Tibial artery (tissue), 4 donors: Measurements from ENCODE around the gene TPP1.

Experiments used
- DNase-seq, 2 donors: peaks; one replicate each; pipeline ENCODE4 v3.0.0-alpha.2; 2019
- H3K27ac ChIP-seq, 2 donors: fragments of 200-600 bp; sonication (generic) in 1 of 2; 1 replicate in 1 of 2; 2 replicates in 1 of 2; pipeline ENCODE4 v1.5.1; 2018 to 2019; ENCODE audit warnings: mild to moderate bottlenecking in 1 of 2
- H3K27me3 ChIP-seq, 2 donors: fragments of 200-600 bp; sonication (generic) in 1 of 2; one replicate each; pipeline versions ENCODE4 v1.5.1 to v1.6.0; 2016 to 2019
- H3K36me3 ChIP-seq, 3 donors: fragments of 200-600 bp; sonication (generic) in 2 of 3; one replicate each; pipeline ENCODE4 v1.5.1; 2016 to 2019; ENCODE audit warnings: mild to moderate bottlenecking in 2 of 3
- H3K4me1 ChIP-seq, 4 donors: fragments of 200-600 bp; sonication (generic) in 2 of 4; 1 replicate in 3 of 4; 2 replicates in 1 of 4; pipeline ENCODE4 v1.5.1; 2016 to 2019
- H3K4me3 ChIP-seq, 2 donors: fragments of 200-600 bp; sonication (generic) in 1 of 2; 1 replicate in 1 of 2; 2 replicates in 1 of 2; pipeline ENCODE4 v1.5.1; 2018 to 2019; ENCODE audit warnings: mild to moderate bottlenecking in 2 of 2
- H3K9me3 ChIP-seq, 3 donors: fragments of 200-600 bp; sonication (generic) in 1 of 3; one replicate each; pipeline ENCODE4 v1.5.1; 2016 to 2019
- intact Hi-C: fragments of 100-400 bp; cut with DNase I; formaldehyde crosslinking; loops from one replicate; pipeline ENCODE4 v1.15.0; 2023; ENCODE audit warnings: low total_unique reads
- TF ChIP-seq, protein P1 (sequence below), 2 experiments: fragments of 200-600 bp in 1 of 2; fragments of 450-650 bp in 1 of 2; IDR thresholded peaks; one replicate each; pipeline ENCODE4 v1.5.1; 2017 to 2019; ENCODE audit warnings: antibody characterized with exemption in 2 of 2, mild to moderate bottlenecking in 1 of 2, moderate library complexity in 1 of 2

The TPP1 gene

GRCh38 chr11:6604081-6604626, 15.1 kb downstream of the TPP1 start:
- Histone ChIP-seq H3K9me3 (no peaks in the 10 kb centered on the region), H3K27me3 (no peaks in the 10 kb centered on the region), H3K4me1 (peaks cover 4 to 72% (median 61%) of the 10 kb centered on the region in 4 donors), H3K27ac (peak overlapping the region; percentile 93 to 98), H3K4me3 (peak overlapping the region; percentile 83 to 96), H3K36me3 (peaks cover 36 to 43% (median 39%) of the 10 kb centered on the region in 3 donors)
- TF ChIP-seq, protein P1, sequence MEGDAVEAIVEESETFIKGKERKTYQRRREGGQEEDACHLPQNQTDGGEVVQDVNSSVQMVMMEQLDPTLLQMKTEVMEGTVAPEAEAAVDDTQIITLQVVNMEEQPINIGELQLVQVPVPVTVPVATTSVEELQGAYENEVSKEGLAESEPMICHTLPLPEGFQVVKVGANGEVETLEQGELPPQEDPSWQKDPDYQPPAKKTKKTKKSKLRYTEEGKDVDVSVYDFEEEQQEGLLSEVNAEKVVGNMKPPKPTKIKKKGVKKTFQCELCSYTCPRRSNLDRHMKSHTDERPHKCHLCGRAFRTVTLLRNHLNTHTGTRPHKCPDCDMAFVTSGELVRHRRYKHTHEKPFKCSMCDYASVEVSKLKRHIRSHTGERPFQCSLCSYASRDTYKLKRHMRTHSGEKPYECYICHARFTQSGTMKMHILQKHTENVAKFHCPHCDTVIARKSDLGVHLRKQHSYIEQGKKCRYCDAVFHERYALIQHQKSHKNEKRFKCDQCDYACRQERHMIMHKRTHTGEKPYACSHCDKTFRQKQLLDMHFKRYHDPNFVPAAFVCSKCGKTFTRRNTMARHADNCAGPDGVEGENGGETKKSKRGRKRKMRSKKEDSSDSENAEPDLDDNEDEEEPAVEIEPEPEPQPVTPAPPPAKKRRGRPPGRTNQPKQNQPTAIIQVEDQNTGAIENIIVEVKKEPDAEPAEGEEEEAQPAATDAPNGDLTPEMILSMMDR (IDR thresholded peaks at IDR 0.05), result peak; percentile 16 to 27
- DNase-seq, result peak; percentile 68 to 78
- intact Hi-C loops, result no loop called here

GRCh38 chr11:6603287-6604080, 15.7 kb downstream of the TPP1 start, which contains the start of the genes ILK and RRP8:
ILK (plus strand) TSS chr11:6603774; CDS start chr11:6604272, 498 bp downstream.
RRP8 (minus strand) TSS chr11:6603616; CDS start chr11:6603502, 114 bp downstream.
- Histone ChIP-seq H3K4me3 (peak within 1 kb of the TSS; percentile 83 to 96), H3K27ac (peak within 1 kb of the TSS; percentile 93 to 98), H3K36me3 (peaks cover 36 to 39% (median 37%) of the 10 kb centered on the region in 3 donors), H3K27me3 (no peaks in the 10 kb centered on the region), H3K9me3 (no peaks in the 10 kb centered on the region), H3K4me1 (peaks cover 4 to 71% (median 58%) of the 10 kb centered on the region in 4 donors)
- TF ChIP-seq, protein P1 (IDR thresholded peaks at IDR 0.05), result peak in 1 of 2 experiments; percentile 26
- DNase-seq, result peak; percentile 90 to 96
- intact Hi-C loops, result no loop called here

DNA sequence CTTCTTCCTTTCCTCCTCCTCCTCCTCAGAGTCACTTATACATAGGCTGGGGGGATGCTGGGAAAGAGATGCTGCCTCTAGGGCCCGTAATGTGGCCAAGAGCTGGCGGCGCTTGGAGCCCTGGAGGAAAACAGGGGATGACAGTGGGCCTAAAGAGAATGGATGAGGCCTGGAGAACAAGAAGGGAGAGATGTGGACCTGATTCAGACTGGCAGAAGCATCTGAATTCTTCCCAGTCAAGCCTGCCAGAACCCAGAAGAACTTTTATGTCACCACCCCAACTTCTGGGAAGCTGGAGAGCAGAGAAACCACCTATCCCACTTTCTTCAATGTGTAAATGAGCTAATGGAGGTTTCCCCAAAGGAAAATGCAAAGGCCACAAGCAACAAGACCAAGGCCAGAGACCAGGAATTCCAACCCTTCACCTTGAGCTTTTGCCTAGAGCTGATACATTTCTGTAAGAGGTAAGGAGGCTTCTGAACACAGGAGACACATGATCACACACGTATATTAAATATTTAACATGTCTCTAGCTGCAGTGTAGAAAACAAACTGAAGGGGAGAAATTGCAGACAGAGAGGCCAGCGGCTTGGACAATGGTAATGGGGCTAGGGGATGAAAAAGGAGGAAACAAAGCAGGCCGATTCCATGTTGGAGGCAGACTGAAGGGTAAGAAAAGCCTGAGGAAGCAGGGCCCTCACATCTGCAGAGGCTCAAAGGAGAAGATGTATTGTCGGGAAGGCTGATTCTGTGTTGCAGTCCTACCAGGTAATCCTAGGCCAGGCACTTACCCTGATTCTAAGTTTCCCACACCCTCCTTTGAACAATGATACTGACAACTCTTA, 16.9 kb downstream of the TPP1 start:
- Histone ChIP-seq H3K9me3 (no peaks in the 10 kb centered on the region), H3K27me3 (no peaks in the 10 kb centered on the region), H3K27ac (peak overlapping the region; percentile 93 to 98), H3K4me1 (peaks cover 4 to 71% (median 56%) of the 10 kb centered on the region in 4 donors), H3K4me3 (peak overlapping the region; percentile 83 to 96), H3K36me3 (peaks cover 25 to 41% (median 30%) of the 10 kb centered on the region in 3 donors)
- DNase-seq, result no peak
- intact Hi-C loops, result no loop called here
- TF ChIP-seq, protein P1 (IDR thresholded peaks at IDR 0.05), result no peak

GRCh38 chr11:6601041-6601461, 18.2 kb downstream of the TPP1 start:
- peak in 1 of 2 donors; percentile 63 for DNase-seq
- Histone ChIP-seq H3K27ac (no peak overlapping the region), H3K4me1 (peaks cover 1 to 71% (median 54%) of the 10 kb centered on the region in 4 donors), H3K36me3 (peaks cover 25 to 53% (median 30%) of the 10 kb centered on the region in 3 donors), H3K4me3 (no peak overlapping the region), H3K27me3 (no peaks in the 10 kb centered on the region), H3K9me3 (no peaks in the 10 kb centered on the region)
- intact Hi-C loops, result no loop called here
- TF ChIP-seq, protein P1 (IDR thresholded peaks at IDR 0.05), result no peak

GRCh38 chr11:6599881-6600390, 19.3 kb downstream of the TPP1 start:
- Histone ChIP-seq H3K9me3 (no peaks in the 10 kb centered on the region), H3K4me3 (no peak overlapping the region), H3K36me3 (peaks cover 25 to 53% (median 30%) of the 10 kb centered on the region in 3 donors), H3K27me3 (no peaks in the 10 kb centered on the region), H3K4me1 (peaks cover 0 to 74% (median 50%) of the 10 kb centered on the region in 4 donors), H3K27ac (peak overlapping the region; percentile 56 to 78)
- intact Hi-C loops, result no loop called here
- no peak for DNase-seq
- TF ChIP-seq, protein P1 (IDR thresholded peaks at IDR 0.05), result no peak
